Activated CD8-positive, alpha-beta memory T cell treated with anti-CD3 and anti-CD28 coated beads for 24 hours (primary cell): Measurements from ENCODE around the gene USP47.

ENCODE experiments used
- DNase-seq: peaks from one replicate; pipeline ENCODE4 v3.0.0-alpha.2; 2020

The USP47 gene

GRCh38 chr11:11982461-11982860, 140.7 kb downstream of the USP47 start:
- DNase-seq: peak; percentile 28

- no peak for DNase-seq
These were observed 141.2 kb downstream of the USP47 start for GRCh38 chr11:11982975-11983374.

- no peak for DNase-seq
These were observed 141.7 kb downstream of the USP47 start for GRCh38 chr11:11983427-11983826.

- DNase-seq: no peak
These were observed 142.8 kb downstream of the USP47 start for GRCh38 chr11:11984563-11984962.

- DNase-seq: no peak
These were observed 143.4 kb downstream of the USP47 start for GRCh38 chr11:11985016-11985715.

- no peak for DNase-seq
These were observed 144.5 kb downstream of the USP47 start for GRCh38 chr11:11985954-11986949.

- peak; percentile 54 for DNase-seq
These were observed 145.8 kb downstream of the USP47 start for GRCh38 chr11:11987503-11988022.

GRCh38 chr11:11988099-11988651, 146.4 kb downstream of the USP47 start:
- no peak for DNase-seq

- DNase-seq: peak; percentile 46
These were observed 147.0 kb downstream of the USP47 start for GRCh38 chr11:11988681-11989261.

- DNase-seq: peak; percentile 26
These were observed 148.3 kb downstream of the USP47 start for GRCh38 chr11:11989774-11990744.

GRCh38 chr11:11992257-11993212, 150.8 kb downstream of the USP47 start:
- DNase-seq: peak; percentile 50

GRCh38 chr11:11993839-11994238, 152.1 kb downstream of the USP47 start:
- DNase-seq: no peak

- no peak for DNase-seq
These were observed 153.8 kb downstream of the USP47 start for GRCh38 chr11:11995601-11996000.

- DNase-seq: peak; percentile 49
These were observed 154.7 kb downstream of the USP47 start for GRCh38 chr11:11996321-11997048.

GRCh38 chr11:11997049-11997322, 155.2 kb downstream of the USP47 start:
- no peak for DNase-seq

GRCh38 chr11:11998091-11998781, 156.5 kb downstream of the USP47 start:
- peak; percentile 50 for DNase-seq

GRCh38 chr11:12001186-12001585, 159.4 kb downstream of the USP47 start:
- DNase-seq: no peak

GRCh38 chr11:12003336-12003735, 161.6 kb downstream of the USP47 start:
- no peak for DNase-seq

- no peak for DNase-seq
These were observed 162.0 kb downstream of the USP47 start for GRCh38 chr11:12003815-12004214.
